ENCODE results near the gene DMRT1. TPM values are rescaled to one million over a fixed set of nuclear protein-coding genes. Genes with fewer than 3 reads are reported as not detected.

DMRT1 gene
- total and polyA plus RNA-seq, 3 donors from 2014 or later, result 54.4 to 128 (median 93.4) TPM

- Histone ChIP-seq H3K36me3 (ENCODE audit: low read depth, missing control alignments) (no peaks in the 10 kb centered on the region), H3K9me3 (no peaks in the 10 kb centered on the region), H3K4me1 (peaks cover 11% of the 10 kb centered on the region), H3K27ac (no peak overlapping the region), H3K27me3 (no peaks in the 10 kb centered on the region), H3K4me3 (peak overlapping the region; percentile 39 to 61)
- 7 to 10% methylated on average over 23 of the region's 23 CpGs for WGBS, 2 donors
- intact Hi-C loops (cut with DNase I; ENCODE audit: low total_unique reads), result no loop called here
- no peak for DNase-seq
- TF ChIP-seq CTCF (IDR thresholded peaks at IDR 0.05) (no peak), POLR2A (IDR thresholded peaks at IDR 0.05) (no peak)
Observed at GRCh38 chr9:975740-976257, 134.3 kb downstream of the DMRT1 start.

- H3K4me3 ChIP-seq, result peak within 1 kb of the TSS; percentile 39 to 61
- TF ChIP-seq CTCF (IDR thresholded peaks at IDR 0.05), result no peak
- TF ChIP-seq POLR2A (IDR thresholded peaks at IDR 0.05), result no peak
- no peaks in the 10 kb centered on the region for H3K27me3 ChIP-seq
- H3K27ac ChIP-seq, result no peak within 1 kb of the TSS
- H3K4me1 ChIP-seq, result peaks cover 11% of the 10 kb centered on the region
- no peaks in the 10 kb centered on the region for H3K36me3 ChIP-seq (ENCODE audit: low read depth, missing control alignments)
- intact Hi-C loops (cut with DNase I; ENCODE audit: low total_unique reads), result no loop called here
- no peaks in the 10 kb centered on the region for H3K9me3 ChIP-seq
- 0 to 2% methylated on average over 31 to 68 of the region's 70 CpGs for WGBS, 2 donors
- no peak for DNase-seq
Observed at GRCh38 chr9:976258-976942, 134.9 kb downstream of the DMRT1 start, which contains the start of gene DMRT3. Gene DMRT3, plus strand, starts transcription at chr9:976655. Its CDS starts 347 bp downstream, at chr9:977002.

- DNase-seq, result no peak
- H3K27me3 ChIP-seq, result no peaks in the 10 kb centered on the region
- no peak overlapping the region for H3K27ac ChIP-seq
- H3K4me3 ChIP-seq, result peak overlapping the region; percentile 39 to 61
- WGBS, 2 donors, result 3 to 7% methylated on average over 7 to 59 of the region's 92 CpGs
- peaks cover 11% of the 10 kb centered on the region for H3K4me1 ChIP-seq
- TF ChIP-seq CTCF (IDR thresholded peaks at IDR 0.05), result no peak
- no peak for TF ChIP-seq POLR2A (IDR thresholded peaks at IDR 0.05)
- H3K36me3 ChIP-seq (ENCODE audit: low read depth, missing control alignments), result no peaks in the 10 kb centered on the region
- no peaks in the 10 kb centered on the region for H3K9me3 ChIP-seq
- intact Hi-C loops (cut with DNase I; ENCODE audit: low total_unique reads), result no loop called here
Observed at GRCh38 chr9:976943-977837, 135.7 kb downstream of the DMRT1 start.

- Histone ChIP-seq H3K4me1 (peaks cover 11% of the 10 kb centered on the region), H3K36me3 (ENCODE audit: low read depth, missing control alignments) (no peaks in the 10 kb centered on the region), H3K27ac (no peak overlapping the region), H3K9me3 (no peaks in the 10 kb centered on the region), H3K4me3 (peak overlapping the region in 1 of 2 donors; percentile 61), H3K27me3 (no peaks in the 10 kb centered on the region)
- intact Hi-C loops (cut with DNase I; ENCODE audit: low total_unique reads), result no loop called here
- DNase-seq, result no peak
- 34 to 46% methylated on average over 16 to 19 of the region's 19 CpGs for WGBS, 2 donors
- TF ChIP-seq POLR2A (IDR thresholded peaks at IDR 0.05), result no peak
- no peak for TF ChIP-seq CTCF (IDR thresholded peaks at IDR 0.05)
Observed at GRCh38 chr9:977838-978830, 136.6 kb downstream of the DMRT1 start.
